ENCODE measurements around the gene TBL1X. TPM values are rescaled to one million over a fixed set of nuclear protein-coding genes. Genes with fewer than 3 reads are reported as not detected.

The TBL1X gene
- total RNA-seq, 6 experiments from 2014 or later = 18.0 to 40.7 (median 20.8) TPM

GRCh38 chrX:9654929-9655328 lies 190.1 kb downstream of the TBL1X start:
- no peak for TF ChIP-seq POLR2A (IDR thresholded peaks at IDR 0.05)
- TF ChIP-seq CTCF (IDR thresholded peaks at IDR 0.05) = no peak
- Histone ChIP-seq H3K4me1 (no peaks in the 10 kb centered on the region), H3K4me3 (no peak overlapping the region), H3K9me3 (no peaks in the 10 kb centered on the region), H3K36me3 (no peaks in the 10 kb centered on the region), H3K27ac (no peak overlapping the region), H3K27me3 (no peaks in the 10 kb centered on the region)
- DNase-seq (no peak), ATAC-seq (no peak)
- WGBS (ENCODE audit: insufficient coverage, low coverage, low lambda C conversion rate, missing lambda C conversion rate) = 91% methylated on average over 7 of the region's 13 CpGs
- intact Hi-C loops (cut with DNase I) = no loop called here

DNA sequence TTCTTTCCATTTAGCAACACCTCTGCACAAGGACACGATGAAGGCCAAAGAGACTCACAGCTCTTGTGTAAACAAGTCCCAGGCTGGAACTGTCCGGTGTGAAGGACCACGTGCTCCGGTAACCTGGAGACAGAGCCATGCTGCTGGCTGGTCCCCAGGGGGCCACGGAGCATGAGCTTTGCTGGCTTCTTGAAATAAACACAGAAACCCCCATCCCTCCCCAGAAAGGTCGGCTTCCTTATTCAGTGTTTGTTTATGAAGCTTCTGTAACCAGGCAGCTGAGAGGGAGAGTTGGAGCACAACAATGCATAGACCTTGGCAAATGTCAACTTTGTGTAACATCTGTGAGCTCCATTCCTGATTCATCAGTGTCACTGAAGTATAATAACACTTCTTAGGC lies 191.4 kb downstream of the TBL1X start:
- intact Hi-C loops (cut with DNase I) = no loop called here
- no peaks in the 10 kb centered on the region for H3K36me3 ChIP-seq
- H3K9me3 ChIP-seq = no peaks in the 10 kb centered on the region
- H3K27me3 ChIP-seq = no peaks in the 10 kb centered on the region
- WGBS (ENCODE audit: insufficient coverage, low coverage, low lambda C conversion rate, missing lambda C conversion rate) = 20% methylated on average over 1 of the region's 6 CpGs
- ATAC-seq (peak in 2 of 4 donors; percentile 14 to 56), DNase-seq (no peak)
- no peaks in the 10 kb centered on the region for H3K4me1 ChIP-seq
- no peak overlapping the region for H3K27ac ChIP-seq
- H3K4me3 ChIP-seq = no peak overlapping the region
- TF ChIP-seq POLR2A (IDR thresholded peaks at IDR 0.05) (no peak), CTCF (IDR thresholded peaks at IDR 0.05) (no peak)

GRCh38 chrX:9656871-9657270 lies 192.0 kb downstream of the TBL1X start:
- no peak for ATAC-seq
- no peaks in the 10 kb centered on the region for H3K36me3 ChIP-seq
- intact Hi-C loops (cut with DNase I) = no loop called here
- no peaks in the 10 kb centered on the region for H3K4me1 ChIP-seq
- no peak overlapping the region for H3K27ac ChIP-seq
- no peak for DNase-seq
- 67% methylated on average over 2 of the region's 3 CpGs for WGBS (ENCODE audit: insufficient coverage, low coverage, low lambda C conversion rate, missing lambda C conversion rate)
- H3K4me3 ChIP-seq = no peak overlapping the region
- TF ChIP-seq POLR2A (IDR thresholded peaks at IDR 0.05) (no peak), CTCF (IDR thresholded peaks at IDR 0.05) (no peak)
- H3K9me3 ChIP-seq = no peaks in the 10 kb centered on the region
- H3K27me3 ChIP-seq = no peaks in the 10 kb centered on the region

GRCh38 chrX:9657590-9658256 lies 192.9 kb downstream of the TBL1X start:
- 82% methylated on average over 4 of the region's 6 CpGs for WGBS (ENCODE audit: insufficient coverage, low coverage, low lambda C conversion rate, missing lambda C conversion rate)
- ATAC-seq (no peak), DNase-seq (no peak)

More at GRCh38 chrX:9657590-9658256, 192.9 kb downstream of the TBL1X start:
- H3K9me3 ChIP-seq = no peaks in the 10 kb centered on the region
- H3K36me3 ChIP-seq = no peaks in the 10 kb centered on the region
- intact Hi-C loops (cut with DNase I) = no loop called here
- H3K4me1 ChIP-seq = no peaks in the 10 kb centered on the region
- H3K4me3 ChIP-seq = no peak overlapping the region
- no peak overlapping the region for H3K27ac ChIP-seq
- TF ChIP-seq CTCF (IDR thresholded peaks at IDR 0.05) = no peak
- TF ChIP-seq POLR2A (IDR thresholded peaks at IDR 0.05) = no peak
- H3K27me3 ChIP-seq = no peaks in the 10 kb centered on the region
